ENCODE measurements around the gene C21orf58. TPM values are rescaled to one million over a fixed set of nuclear protein-coding genes. Genes with fewer than 3 reads are reported as not detected.
"Not testable (repeated sequence)": the region's sequence is repeated elsewhere in the genome, so short reads cannot be mapped to it uniquely, and the experiment has no call there.

C21orf58 gene
- total RNA-seq, 4 donors from 2014 or later: 2.2 to 4.8 (median 2.3) TPM

GRCh38 chr21:46314441-46315020 is 9.1 kb downstream of the C21orf58 start:
- no peak for DNase-seq (ENCODE audit: low spot score in 2 of 2)
- WGBS, 2 donors: 93 to 97% methylated on average over 20 to 22 of the region's 22 CpGs
- no peak for TF ChIP-seq CTCF (IDR thresholded peaks at IDR 0.05)
- TF ChIP-seq POLR2A (IDR thresholded peaks at IDR 0.05): no peak
- intact Hi-C loops (cut with DNase I; ENCODE audit: low total_unique reads): no loop called here
- H3K4me3 ChIP-seq (ENCODE audit: low read depth, poor library complexity, severe bottlenecking): no peak overlapping the region

GRCh38 chr21:46312949-46313348 is 10.7 kb downstream of the C21orf58 start:
- no peak overlapping the region for H3K4me3 ChIP-seq (ENCODE audit: low read depth, poor library complexity, severe bottlenecking)
- DNase-seq (ENCODE audit: low spot score in 2 of 2): no peak
- TF ChIP-seq CTCF (IDR thresholded peaks at IDR 0.05) (no peak), POLR2A (IDR thresholded peaks at IDR 0.05) (no peak)
- WGBS, 2 donors: 94 to 96% methylated on average over 5 of the region's 5 CpGs
- intact Hi-C loops (cut with DNase I; ENCODE audit: low total_unique reads): no loop called here

- no peak overlapping the region for H3K4me3 ChIP-seq (ENCODE audit: low read depth, poor library complexity, severe bottlenecking)
- intact Hi-C loops (cut with DNase I; ENCODE audit: low total_unique reads): no loop called here
- DNase-seq (ENCODE audit: low spot score in 2 of 2): no peak
- TF ChIP-seq POLR2A (IDR thresholded peaks at IDR 0.05) (no peak), CTCF (IDR thresholded peaks at IDR 0.05) (no peak)
Observed at GRCh38 chr21:46311568-46311967, 12.1 kb downstream of the C21orf58 start.

- H3K4me3 ChIP-seq (ENCODE audit: low read depth, poor library complexity, severe bottlenecking); intact Hi-C loops (cut with DNase I; ENCODE audit: low total_unique reads); DNase-seq (ENCODE audit: low spot score in 2 of 2): not testable (repeated sequence)
- 94 to 97% methylated on average over 8 of the region's 8 CpGs for WGBS, 2 donors
Observed at GRCh38 chr21:46310260-46310659, 13.4 kb downstream of the C21orf58 start.

- no peak overlapping the region for H3K4me3 ChIP-seq (ENCODE audit: low read depth, poor library complexity, severe bottlenecking)
- 92% methylated on average over 2 of the region's 2 CpGs for WGBS, 2 donors
- intact Hi-C loops (cut with DNase I; ENCODE audit: low total_unique reads): no loop called here
- DNase-seq (ENCODE audit: low spot score in 2 of 2): no peak
- no peak for TF ChIP-seq POLR2A (IDR thresholded peaks at IDR 0.05)
- TF ChIP-seq CTCF (IDR thresholded peaks at IDR 0.05): no peak
Observed at GRCh38 chr21:46308431-46308830, 15.2 kb downstream of the C21orf58 start.

GRCh38 chr21:46307625-46308024 is 16.0 kb downstream of the C21orf58 start:
- no peak overlapping the region for H3K4me3 ChIP-seq (ENCODE audit: low read depth, poor library complexity, severe bottlenecking)
- intact Hi-C loops (cut with DNase I; ENCODE audit: low total_unique reads): no loop called here
- TF ChIP-seq CTCF (IDR thresholded peaks at IDR 0.05) (no peak), POLR2A (IDR thresholded peaks at IDR 0.05) (no peak)
- no peak for DNase-seq (ENCODE audit: low spot score in 2 of 2)
- WGBS, 2 donors: 82 to 85% methylated on average over 2 of the region's 2 CpGs
